Measurements from ENCODE around the gene CARD19. TPM values are rescaled to one million over a fixed set of nuclear protein-coding genes. Genes with fewer than 3 reads are reported as not detected.

The CARD19 gene
- total RNA-seq, 1 experiment from 2014 or later, result 54.5 TPM

DNA sequence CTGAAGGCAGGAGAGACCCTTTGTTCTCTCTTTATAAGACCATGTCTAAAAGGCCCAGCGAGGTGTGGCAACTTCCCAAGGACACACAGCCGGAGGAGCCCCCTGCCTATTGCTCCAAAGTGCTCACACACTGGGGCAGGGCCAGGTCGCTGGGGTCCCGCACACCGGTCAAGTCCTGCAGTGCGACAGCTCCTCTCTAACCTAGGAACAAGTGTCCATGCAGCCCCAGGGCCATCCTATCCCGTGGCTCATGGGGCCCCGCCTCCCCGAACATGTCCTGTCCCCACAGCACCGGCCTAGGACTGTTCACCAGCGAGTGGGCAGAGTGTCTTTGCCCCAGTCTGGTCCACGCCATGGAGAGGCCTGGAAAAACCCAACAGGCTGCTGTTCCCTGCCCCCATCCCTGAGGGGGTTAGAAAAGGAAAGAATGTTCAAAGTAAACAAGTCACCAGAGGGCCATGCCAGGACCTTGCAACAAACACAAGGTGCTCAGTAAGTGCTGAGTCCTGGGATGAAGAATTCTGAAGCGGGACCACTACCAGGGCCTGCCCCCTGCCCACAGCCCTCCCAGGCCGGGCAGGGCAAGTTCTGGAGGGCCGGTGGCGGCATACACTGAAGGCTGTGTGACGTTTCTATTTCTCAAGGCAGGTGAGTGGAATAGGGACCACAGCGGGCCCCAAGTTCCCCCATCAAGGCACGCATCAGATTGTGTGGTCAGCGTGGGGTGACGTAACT, 37.1 kb downstream of the CARD19 start:
- no peak for DNase-seq (ENCODE audit: low read depth, low spot score)
- BruUV-seq (replicated peaks), result TSS peak; percentile 66
- POLR2A ChIA-PET, result interaction anchor here (1.1 to 1.6 kb wide), 5 partner anchors 7 to 35 kb away, joined by 3 to 7 read pairs (median 3); no protein-coding TSS in a partner anchor

More for the DNA sequence above, 37.1 kb downstream of the CARD19 start:
- H3K36me3 ChIP-seq (ENCODE audit: control insufficient read depth in 1 of 2, insufficient read depth in 2 of 2, low read length in 2 of 2), result no peaks in the 10 kb centered on the region
- no peaks in the 10 kb centered on the region for H4K20me1 ChIP-seq (ENCODE audit: insufficient read depth)
- H3K9me3 ChIP-seq (ENCODE audit: control insufficient read depth in 1 of 2, insufficient read depth in 1 of 2, low read depth in 1 of 2, low read length in 2 of 2), result no peaks in the 10 kb centered on the region
- H3K4me1 ChIP-seq (ENCODE audit: control insufficient read depth in 1 of 2, insufficient read depth in 2 of 2, low read length in 2 of 2), result peaks cover 17 to 25% of the 10 kb centered on the region in 2 experiments
- peaks cover 22% of the 10 kb centered on the region; the same call in 1 of the 2 replicates for H3K79me2 ChIP-seq (ENCODE audit: insufficient read depth, low read length)
- intact Hi-C loops (cut with micrococcal nuclease), result no loop called here
- H3K4me3 ChIP-seq (replicated peaks in 1 of 2; ENCODE audit: low read depth in 1 of 2, low read length in 2 of 2), result peak overlapping the region; percentile 73 to 87
- H2AFZ ChIP-seq (ENCODE audit: low read depth, low read length, poor library complexity, severe bottlenecking), result no peak overlapping the region
- peak overlapping the region; percentile 83 for H3K27ac ChIP-seq (ENCODE audit: low read depth, low read length)
- no peak for TF ChIP-seq TCF7L2 (IDR thresholded peaks at IDR 0.05; ENCODE audit: borderline replicate concordance, extremely low read depth, insufficient read depth, insufficient read length)
- no peak for TF ChIP-seq CBX3 (IDR thresholded peaks at IDR 0.05; ENCODE audit: low read depth)
- TF ChIP-seq, protein P1, sequence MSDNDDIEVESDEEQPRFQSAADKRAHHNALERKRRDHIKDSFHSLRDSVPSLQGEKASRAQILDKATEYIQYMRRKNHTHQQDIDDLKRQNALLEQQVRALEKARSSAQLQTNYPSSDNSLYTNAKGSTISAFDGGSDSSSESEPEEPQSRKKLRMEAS (IDR thresholded peaks at IDR 0.05), result no peak
- TF ChIP-seq FOSL1 (IDR thresholded peaks at IDR 0.05; ENCODE audit: low read depth), result no peak
- no peak for TF ChIP-seq EZH2phosphoT487 (IDR thresholded peaks at IDR 0.05; ENCODE audit: borderline replicate concordance)
- TF ChIP-seq, protein P2, sequence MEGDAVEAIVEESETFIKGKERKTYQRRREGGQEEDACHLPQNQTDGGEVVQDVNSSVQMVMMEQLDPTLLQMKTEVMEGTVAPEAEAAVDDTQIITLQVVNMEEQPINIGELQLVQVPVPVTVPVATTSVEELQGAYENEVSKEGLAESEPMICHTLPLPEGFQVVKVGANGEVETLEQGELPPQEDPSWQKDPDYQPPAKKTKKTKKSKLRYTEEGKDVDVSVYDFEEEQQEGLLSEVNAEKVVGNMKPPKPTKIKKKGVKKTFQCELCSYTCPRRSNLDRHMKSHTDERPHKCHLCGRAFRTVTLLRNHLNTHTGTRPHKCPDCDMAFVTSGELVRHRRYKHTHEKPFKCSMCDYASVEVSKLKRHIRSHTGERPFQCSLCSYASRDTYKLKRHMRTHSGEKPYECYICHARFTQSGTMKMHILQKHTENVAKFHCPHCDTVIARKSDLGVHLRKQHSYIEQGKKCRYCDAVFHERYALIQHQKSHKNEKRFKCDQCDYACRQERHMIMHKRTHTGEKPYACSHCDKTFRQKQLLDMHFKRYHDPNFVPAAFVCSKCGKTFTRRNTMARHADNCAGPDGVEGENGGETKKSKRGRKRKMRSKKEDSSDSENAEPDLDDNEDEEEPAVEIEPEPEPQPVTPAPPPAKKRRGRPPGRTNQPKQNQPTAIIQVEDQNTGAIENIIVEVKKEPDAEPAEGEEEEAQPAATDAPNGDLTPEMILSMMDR (IDR thresholded peaks at IDR 0.05 in 2 of 3, conservative IDR thresholded peaks at IDR 0.05 in 1 of 3; ENCODE audit: borderline replicate concordance in 1 of 3, insufficient read depth in 1 of 3, low read depth in 2 of 3, low read length in 2 of 3), result no peak
- TF ChIP-seq ZNF274 (IDR thresholded peaks at IDR 0.05; ENCODE audit: low read depth, low read length), result no peak
- TF ChIP-seq, protein P3, sequence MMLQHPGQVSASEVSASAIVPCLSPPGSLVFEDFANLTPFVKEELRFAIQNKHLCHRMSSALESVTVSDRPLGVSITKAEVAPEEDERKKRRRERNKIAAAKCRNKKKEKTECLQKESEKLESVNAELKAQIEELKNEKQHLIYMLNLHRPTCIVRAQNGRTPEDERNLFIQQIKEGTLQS (IDR thresholded peaks at IDR 0.05), result no peak
- TF ChIP-seq, protein P4, sequence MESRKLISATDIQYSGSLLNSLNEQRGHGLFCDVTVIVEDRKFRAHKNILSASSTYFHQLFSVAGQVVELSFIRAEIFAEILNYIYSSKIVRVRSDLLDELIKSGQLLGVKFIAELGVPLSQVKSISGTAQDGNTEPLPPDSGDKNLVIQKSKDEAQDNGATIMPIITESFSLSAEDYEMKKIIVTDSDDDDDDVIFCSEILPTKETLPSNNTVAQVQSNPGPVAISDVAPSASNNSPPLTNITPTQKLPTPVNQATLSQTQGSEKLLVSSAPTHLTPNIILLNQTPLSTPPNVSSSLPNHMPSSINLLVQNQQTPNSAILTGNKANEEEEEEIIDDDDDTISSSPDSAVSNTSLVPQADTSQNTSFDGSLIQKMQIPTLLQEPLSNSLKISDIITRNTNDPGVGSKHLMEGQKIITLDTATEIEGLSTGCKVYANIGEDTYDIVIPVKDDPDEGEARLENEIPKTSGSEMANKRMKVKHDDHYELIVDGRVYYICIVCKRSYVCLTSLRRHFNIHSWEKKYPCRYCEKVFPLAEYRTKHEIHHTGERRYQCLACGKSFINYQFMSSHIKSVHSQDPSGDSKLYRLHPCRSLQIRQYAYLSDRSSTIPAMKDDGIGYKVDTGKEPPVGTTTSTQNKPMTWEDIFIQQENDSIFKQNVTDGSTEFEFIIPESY (IDR thresholded peaks at IDR 0.05; ENCODE audit: extremely low read depth, insufficient replicate concordance, low read length), result no peak
- no peak for TF ChIP-seq EGR1 (IDR thresholded peaks at IDR 0.05; ENCODE audit: low read depth)
- no peak for TF ChIP-seq SIN3A (IDR thresholded peaks at IDR 0.05; ENCODE audit: low read depth)
- TF ChIP-seq ZFX (IDR thresholded peaks at IDR 0.05), result no peak
- no peak for TF ChIP-seq JUND (IDR thresholded peaks at IDR 0.05)
- no peak for TF ChIP-seq CEBPB (IDR thresholded peaks at IDR 0.05; ENCODE audit: low read depth)
- TF ChIP-seq EZH2 (IDR thresholded peaks at IDR 0.05), result no peak
- TF ChIP-seq POLR2AphosphoS5 (IDR thresholded peaks at IDR 0.05; ENCODE audit: low read depth, low read length), result no peak
- no peak for TF ChIP-seq SRF (IDR thresholded peaks at IDR 0.05; ENCODE audit: low read depth)
- TF ChIP-seq RAD21 (IDR thresholded peaks at IDR 0.05; ENCODE audit: low read depth), result no peak
- peak overlapping the region; percentile 100 for H3K4me2 ChIP-seq (ENCODE audit: low read length)
- peak; percentile 4 for ATAC-seq
- CTCF ChIA-PET, result no interaction called here
- RAD21 ChIA-PET (ENCODE audit: low non-redundant PET in 1 of 2, low total read pairs in 2 of 2, uncharacterized antibody in 2 of 2, unreplicated experiment in 2 of 2), result no interaction called here
- H3K27me3 ChIP-seq (ENCODE audit: insufficient read depth, low read length), result no peaks in the 10 kb centered on the region
- no peaks in the 10 kb centered on the region for H3K9me2 ChIP-seq (ENCODE audit: insufficient read depth)
- peak overlapping the region; percentile 87 for H3K9ac ChIP-seq (ENCODE audit: low read length)
